ENCODE measurements around the gene PACSIN2. TPM values are rescaled to one million over a fixed set of nuclear protein-coding genes. Genes with fewer than 3 reads are reported as not detected.

The PACSIN2 gene
- total RNA-seq, 6 experiments from 2014 or later, result 69.8 to 97.3 (median 76.2) TPM

- Mint-ChIP-seq H3K36me3 (ENCODE audit: low read depth) (no peaks in the 10 kb centered on the region; the same call in 1 of the 2 replicates), H3K4me1 (ENCODE audit: low read depth) (peaks cover 84% of the 10 kb centered on the region), H3K9me3 (no peaks in the 10 kb centered on the region), H3K27me3 (ENCODE audit: insufficient read depth) (peaks cover 3% of the 10 kb centered on the region), H3K27ac (peak overlapping the region; percentile 38; the same call in 1 of the 2 replicates), H3K4me3 (no peak overlapping the region)
- DNase-seq, result no peak
- no peak for TF ChIP-seq CTCF (IDR thresholded peaks at IDR 0.05)
Observed at GRCh38 chr22:43009444-43009843, 5.5 kb downstream of the PACSIN2 start.

- no peak overlapping the region for H3K4me3 Mint-ChIP-seq
- no peaks in the 10 kb centered on the region for H3K9me3 Mint-ChIP-seq
- TF ChIP-seq CTCF (IDR thresholded peaks at IDR 0.05), result no peak
- no peak for DNase-seq
- H3K4me1 Mint-ChIP-seq (ENCODE audit: low read depth), result peaks cover 89% of the 10 kb centered on the region
- peak overlapping the region; percentile 38 for H3K27ac Mint-ChIP-seq
- peaks cover 3% of the 10 kb centered on the region for H3K27me3 Mint-ChIP-seq (ENCODE audit: insufficient read depth)
- H3K36me3 Mint-ChIP-seq (ENCODE audit: low read depth), result no peaks in the 10 kb centered on the region; the same call in 1 of the 2 replicates
Observed at GRCh38 chr22:43008921-43009320, 6.0 kb downstream of the PACSIN2 start.

DNA sequence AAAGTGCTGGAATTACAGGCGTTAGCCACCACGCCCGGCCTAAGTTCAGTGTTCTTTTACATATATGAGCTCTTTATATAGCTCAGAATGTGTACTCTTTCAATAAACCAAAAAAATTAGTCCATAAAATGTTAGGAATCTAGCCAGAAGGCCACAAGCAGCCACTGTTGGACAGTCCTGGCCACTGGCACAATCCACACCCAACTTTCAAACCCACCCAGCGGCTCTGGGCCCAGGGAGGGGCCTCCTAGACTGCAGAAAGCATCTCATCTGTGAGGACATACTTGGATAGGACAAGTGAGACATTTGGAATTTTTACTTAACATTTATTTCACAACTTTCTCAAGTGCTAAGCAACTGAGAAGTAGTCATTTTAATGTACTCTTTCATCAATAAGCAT is 6.4 kb downstream of the PACSIN2 start:
- DNase-seq, result no peak
- Mint-ChIP-seq H3K36me3 (ENCODE audit: low read depth) (no peaks in the 10 kb centered on the region; the same call in 1 of the 2 replicates), H3K27me3 (ENCODE audit: insufficient read depth) (peaks cover 3% of the 10 kb centered on the region; the same call in 1 of the 2 replicates), H3K4me3 (no peak overlapping the region), H3K27ac (peak overlapping the region; percentile 38), H3K9me3 (no peaks in the 10 kb centered on the region), H3K4me1 (ENCODE audit: low read depth) (peaks cover 89% of the 10 kb centered on the region)
- TF ChIP-seq CTCF (IDR thresholded peaks at IDR 0.05), result no peak

DNA sequence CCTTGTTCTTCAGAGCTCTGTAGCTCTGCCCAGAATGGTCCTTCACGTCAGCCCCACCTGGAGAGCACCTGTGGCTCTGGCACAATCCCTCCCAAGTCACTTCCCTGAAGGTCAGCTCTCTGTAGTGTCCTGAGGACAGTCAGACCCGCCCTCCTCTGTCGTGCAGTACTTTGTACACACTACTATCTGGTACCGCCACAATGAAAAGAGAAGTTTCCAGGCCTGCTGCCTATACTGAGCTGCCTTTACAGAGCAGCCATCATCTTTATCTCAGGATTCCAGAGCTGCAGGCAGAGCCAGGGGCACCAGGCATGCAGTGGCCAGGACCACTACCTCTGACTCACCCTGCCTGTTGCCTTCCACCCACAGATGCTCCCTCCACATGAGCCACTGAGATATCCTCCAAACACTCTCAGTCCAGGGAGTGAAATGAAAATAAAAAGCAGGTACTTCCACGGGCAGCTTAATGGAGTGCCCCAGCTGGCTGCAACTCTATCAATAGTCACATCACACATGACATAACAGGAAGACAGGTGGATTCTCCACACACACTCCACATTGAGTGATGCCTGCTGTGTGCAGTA is 7.3 kb downstream of the PACSIN2 start:
- Mint-ChIP-seq H3K4me3 (peak overlapping the region; percentile 20; the same call in 1 of the 2 replicates), H3K9me3 (no peaks in the 10 kb centered on the region), H3K4me1 (ENCODE audit: low read depth) (peaks cover 89% of the 10 kb centered on the region), H3K36me3 (ENCODE audit: low read depth) (no peaks in the 10 kb centered on the region), H3K27ac (peak overlapping the region; percentile 38), H3K27me3 (ENCODE audit: insufficient read depth) (peaks cover 3% of the 10 kb centered on the region; the same call in 1 of the 2 replicates)
- no peak for TF ChIP-seq CTCF (IDR thresholded peaks at IDR 0.05)
- peak; percentile 55 for DNase-seq

- Mint-ChIP-seq H3K36me3 (ENCODE audit: low read depth) (no peaks in the 10 kb centered on the region), H3K27ac (peak overlapping the region; percentile 38), H3K4me3 (no peak overlapping the region), H3K4me1 (ENCODE audit: low read depth) (peaks cover 91% of the 10 kb centered on the region), H3K9me3 (no peaks in the 10 kb centered on the region), H3K27me3 (ENCODE audit: insufficient read depth) (peaks cover 3% of the 10 kb centered on the region; the same call in 1 of the 2 replicates)
- no peak for DNase-seq
- TF ChIP-seq CTCF (IDR thresholded peaks at IDR 0.05), result no peak
Observed at GRCh38 chr22:43006753-43007152, 8.2 kb downstream of the PACSIN2 start.
